OCI-LY1 (cell line): ENCODE data around the gene SMAP1.

Experiments
- H2AFZ ChIP-seq: fragments of 200-600 bp; sonication (generic), shearing (Covaris generic); 2 replicates; pipeline ENCODE4 v1.6.0; 2014; ENCODE audit warnings: antibody characterized with exemption, mild to moderate bottlenecking, low read length
- H3F3A ChIP-seq: fragments of 200-600 bp; sonication (generic), shearing (Covaris generic); 2 replicates; pipeline ENCODE4 v1.6.0; 2014; ENCODE audit warnings: mild to moderate bottlenecking, antibody characterized with exemption, low read length, moderate library complexity; ENCODE audit not compliant: insufficient read depth
- H3K27ac ChIP-seq: fragments of 200-600 bp; sonication (generic); 2 replicates; pipeline ENCODE4 v1.5.1; 2014; ENCODE audit warnings: low read length, mixed run types, mild to moderate bottlenecking, low read depth; ENCODE audit not compliant: poor library complexity, severe bottlenecking
- H3K27me3 ChIP-seq: fragments of 200-600 bp; sonication (generic); 2 replicates; pipeline ENCODE4 v1.6.0; 2014; ENCODE audit warnings: antibody characterized with exemption, mild to moderate bottlenecking, low read length, moderate library complexity; ENCODE audit not compliant: insufficient read depth
- H3K36me3 ChIP-seq: fragments of 200-600 bp; sonication (generic); 2 replicates; pipeline ENCODE4 v1.6.1; 2014; ENCODE audit warnings: mild to moderate bottlenecking, antibody characterized with exemption, low read length, moderate library complexity, mixed read lengths; ENCODE audit not compliant: insufficient read depth
- H3K4me1 ChIP-seq: fragments of 200-600 bp; sonication (generic); 2 replicates; pipeline ENCODE4 v1.5.1; 2014; ENCODE audit warnings: mild to moderate bottlenecking, low read length, moderate library complexity; ENCODE audit not compliant: insufficient read depth, severe bottlenecking
- H3K4me2 ChIP-seq: fragments of 200-600 bp; sonication (generic), shearing (Covaris generic); 2 replicates; pipeline ENCODE4 v1.6.1; 2014; ENCODE audit warnings: low read length
- H3K4me3 ChIP-seq: fragments of 200-600 bp; sonication (generic); 2 replicates; pipeline ENCODE4 v1.5.1; 2014; ENCODE audit warnings: low read length, low read depth, mild to moderate bottlenecking, mixed read lengths; ENCODE audit not compliant: poor library complexity, severe bottlenecking
- H3K79me2 ChIP-seq: fragments of 200-600 bp; shearing (Covaris generic); 2 replicates; pipeline ENCODE4 v1.6.1; 2016; ENCODE audit warnings: mixed run types, low read length, mixed read lengths; ENCODE audit not compliant: insufficient read depth
- H3K9ac ChIP-seq: fragments of 200-600 bp; sonication (generic), shearing (Covaris generic); 2 replicates; pipeline ENCODE4 v1.6.1; 2014; ENCODE audit warnings: mild to moderate bottlenecking, low read length, mixed read lengths
- H3K9me2 ChIP-seq: fragments of 200-600 bp; sonication (generic), shearing (Covaris generic); 2 replicates; pipeline ENCODE4 v1.6.1; 2014; ENCODE audit warnings: low read depth, mild to moderate bottlenecking, low read length, mixed read lengths
- H3K9me3 ChIP-seq: fragments of 200-600 bp; shearing (Covaris generic); 2 replicates; pipeline ENCODE4 v1.6.1; 2014; ENCODE audit warnings: low read length, mixed read lengths
- H4K20me1 ChIP-seq: fragments of 200-600 bp; sonication (generic), shearing (Covaris generic); 2 replicates; pipeline ENCODE4 v1.6.0; 2016; ENCODE audit warnings: mild to moderate bottlenecking, low read length; ENCODE audit not compliant: insufficient read depth
- CTCF ChIP-seq: fragments of 200-600 bp; sonication (generic), shearing (Covaris generic); IDR thresholded peaks from 2 replicates; pipeline ENCODE4 v1.5.1; 2017; ENCODE audit warnings: mild to moderate bottlenecking, antibody characterized with exemption, low read length, moderate library complexity, mixed read lengths
- EZH2 ChIP-seq: fragments of 200-600 bp; sonication (generic), shearing (Covaris generic); IDR thresholded peaks from 2 replicates; pipeline ENCODE4 v1.8.0; 2017; ENCODE audit warnings: borderline replicate concordance, mixed run types, mild to moderate bottlenecking, antibody characterized with exemption, low read length, moderate library complexity, mixed read lengths

Gene SMAP1

GRCh38 chr6:70706491-70707123 is 38.9 kb downstream of the SMAP1 start:
- H3F3A ChIP-seq, result no peaks in the 10 kb centered on the region
- H3K9ac ChIP-seq, result no peak overlapping the region
- H3K9me2 ChIP-seq, result no peaks in the 10 kb centered on the region
- H4K20me1 ChIP-seq, result no peaks in the 10 kb centered on the region
- no peak overlapping the region for H3K27ac ChIP-seq
- H3K79me2 ChIP-seq, result peaks cover 4% of the 10 kb centered on the region; the same call in 1 of the 2 replicates
- H3K36me3 ChIP-seq, result no peaks in the 10 kb centered on the region
- no peaks in the 10 kb centered on the region for H3K27me3 ChIP-seq
- H3K9me3 ChIP-seq, result 0 out of 2 replicates have a peak, but pooled peaks cover 3% of the 10 kb centered on the region
- H3K4me1 ChIP-seq, result no peaks in the 10 kb centered on the region
- no peak overlapping the region for H3K4me2 ChIP-seq
- TF ChIP-seq EZH2 (no peak), CTCF (peak; percentile 73)
- no peak overlapping the region for H3K4me3 ChIP-seq
- no peak overlapping the region for H2AFZ ChIP-seq

GRCh38 chr6:70707893-70708292 is 40.2 kb downstream of the SMAP1 start:
- H3K9me3 ChIP-seq, result 0 out of 2 replicates have a peak, but pooled peaks cover 3% of the 10 kb centered on the region
- H3K27me3 ChIP-seq, result no peaks in the 10 kb centered on the region
- TF ChIP-seq CTCF (no peak), EZH2 (no peak)
- H3K4me3 ChIP-seq, result no peak overlapping the region
- H3K9me2 ChIP-seq, result no peaks in the 10 kb centered on the region
- H3K9ac ChIP-seq, result no peak overlapping the region
- H3K36me3 ChIP-seq, result no peaks in the 10 kb centered on the region
- no peaks in the 10 kb centered on the region for H4K20me1 ChIP-seq
- no peak overlapping the region for H3K27ac ChIP-seq
- H3K4me2 ChIP-seq, result no peak overlapping the region
- H2AFZ ChIP-seq, result no peak overlapping the region
- no peaks in the 10 kb centered on the region for H3F3A ChIP-seq
- H3K79me2 ChIP-seq, result peaks cover 4% of the 10 kb centered on the region; the same call in 1 of the 2 replicates
- no peaks in the 10 kb centered on the region for H3K4me1 ChIP-seq

GRCh38 chr6:70708448-70708847 is 40.8 kb downstream of the SMAP1 start:
- Histone ChIP-seq H3K4me2 (no peak overlapping the region), H3K4me1 (no peaks in the 10 kb centered on the region), H3F3A (no peaks in the 10 kb centered on the region), H3K9me3 (0 out of 2 replicates have a peak, but pooled peaks cover 7% of the 10 kb centered on the region), H3K27me3 (no peaks in the 10 kb centered on the region), H2AFZ (no peak overlapping the region), H3K27ac (no peak overlapping the region), H3K79me2 (peaks cover 7% of the 10 kb centered on the region), H3K4me3 (no peak overlapping the region), H3K36me3 (no peaks in the 10 kb centered on the region), H3K9me2 (no peaks in the 10 kb centered on the region), H3K9ac (no peak overlapping the region), H4K20me1 (no peaks in the 10 kb centered on the region)
- TF ChIP-seq EZH2 (no peak), CTCF (no peak)
